ENCODE results near the gene ARPP21. TPM values are rescaled to one million over a fixed set of nuclear protein-coding genes. Genes with fewer than 3 reads are reported as not detected.

ARPP21 gene
- total and polyA plus RNA-seq, 8 donors = 0.26 to 0.31 TPM; not detected in 6

- intact Hi-C loops (cut with DNase I) = no loop called here
- H3K4me1 ChIP-seq = no peaks in the 10 kb centered on the region
- DNase-seq = no peak
- H3K27ac ChIP-seq = no peak overlapping the region
- no peaks in the 10 kb centered on the region for H3K36me3 ChIP-seq
- no peak for ATAC-seq
- no peaks in the 10 kb centered on the region for H3K9me3 ChIP-seq
- no peak overlapping the region for H3K4me3 ChIP-seq
- H3K27me3 ChIP-seq = no peaks in the 10 kb centered on the region
- WGBS, 2 donors = 47 to 48% methylated on average over 4 of the region's 4 CpGs
- TF ChIP-seq, protein P1, sequence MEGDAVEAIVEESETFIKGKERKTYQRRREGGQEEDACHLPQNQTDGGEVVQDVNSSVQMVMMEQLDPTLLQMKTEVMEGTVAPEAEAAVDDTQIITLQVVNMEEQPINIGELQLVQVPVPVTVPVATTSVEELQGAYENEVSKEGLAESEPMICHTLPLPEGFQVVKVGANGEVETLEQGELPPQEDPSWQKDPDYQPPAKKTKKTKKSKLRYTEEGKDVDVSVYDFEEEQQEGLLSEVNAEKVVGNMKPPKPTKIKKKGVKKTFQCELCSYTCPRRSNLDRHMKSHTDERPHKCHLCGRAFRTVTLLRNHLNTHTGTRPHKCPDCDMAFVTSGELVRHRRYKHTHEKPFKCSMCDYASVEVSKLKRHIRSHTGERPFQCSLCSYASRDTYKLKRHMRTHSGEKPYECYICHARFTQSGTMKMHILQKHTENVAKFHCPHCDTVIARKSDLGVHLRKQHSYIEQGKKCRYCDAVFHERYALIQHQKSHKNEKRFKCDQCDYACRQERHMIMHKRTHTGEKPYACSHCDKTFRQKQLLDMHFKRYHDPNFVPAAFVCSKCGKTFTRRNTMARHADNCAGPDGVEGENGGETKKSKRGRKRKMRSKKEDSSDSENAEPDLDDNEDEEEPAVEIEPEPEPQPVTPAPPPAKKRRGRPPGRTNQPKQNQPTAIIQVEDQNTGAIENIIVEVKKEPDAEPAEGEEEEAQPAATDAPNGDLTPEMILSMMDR (IDR thresholded peaks at IDR 0.05) = no peak
- no peak for FAIRE-seq
These were observed 177.9 kb downstream of the ARPP21 start for GRCh38 chr3:35817216-35817615.

- Histone ChIP-seq H3K27ac (no peak overlapping the region), H3K4me1 (no peaks in the 10 kb centered on the region), H3K4me3 (no peak overlapping the region), H3K36me3 (no peaks in the 10 kb centered on the region), H3K27me3 (peaks cover 0 to 4% (median 0%) of the 10 kb centered on the region in 4 donors), H3K9me3 (no peaks in the 10 kb centered on the region)
- FAIRE-seq (no peak), DNase-seq (no peak), ATAC-seq (peak in 1 of 4 donors; percentile 46)
- TF ChIP-seq, protein P1 (IDR thresholded peaks at IDR 0.05) = no peak
- WGBS, 2 donors = 20 to 29% methylated on average over 5 of the region's 5 CpGs
- intact Hi-C loops (cut with DNase I) = no loop called here
These were observed 192.8 kb downstream of the ARPP21 start for GRCh38 chr3:35832140-35832571.

Small RNAs within 50 kb of the gene (microRNA-seq; reads per million reads assigned to microRNA genes)
- gene MIR128-2 = 0 to 3.5 reads per million in 2 donors
